Measurements from ENCODE around the gene YPEL4. TPM values are rescaled to one million over a fixed set of nuclear protein-coding genes. Genes with fewer than 3 reads are reported as not detected.

YPEL4 gene
- total RNA-seq, 1 donor: 1.4 TPM

- TF ChIP-seq CTCF (IDR thresholded peaks at IDR 0.05; ENCODE audit: insufficient read depth, low read length): no peak
- no peak for DNase-seq (ENCODE audit: low read depth)
- no peak overlapping the region for H3K4me3 ChIP-seq (ENCODE audit: low read depth, low read length)
Measured at GRCh38 chr11:57604296-57605027, 45.2 kb downstream of the YPEL4 start.

GRCh38 chr11:57601297-57601696 lies 48.4 kb downstream of the YPEL4 start:
- no peak for DNase-seq (ENCODE audit: low read depth)
- TF ChIP-seq CTCF (IDR thresholded peaks at IDR 0.05; ENCODE audit: insufficient read depth, low read length): no peak
- no peak overlapping the region for H3K4me3 ChIP-seq (ENCODE audit: low read depth, low read length)

- peak; percentile 3 for DNase-seq (ENCODE audit: low read depth)
- H3K4me3 ChIP-seq (ENCODE audit: low read depth, low read length): peak overlapping the region; percentile 66
- no peak for TF ChIP-seq CTCF (IDR thresholded peaks at IDR 0.05; ENCODE audit: insufficient read depth, low read length)
Measured at GRCh38 chr11:57599381-57599780, 50.3 kb downstream of the YPEL4 start.

GRCh38 chr11:57598831-57599155 lies 50.9 kb downstream of the YPEL4 start:
- peak overlapping the region; percentile 66 for H3K4me3 ChIP-seq (ENCODE audit: low read depth, low read length)
- DNase-seq (ENCODE audit: low read depth): peak; percentile 56
- TF ChIP-seq CTCF (IDR thresholded peaks at IDR 0.05; ENCODE audit: insufficient read depth, low read length): no peak

- DNase-seq (ENCODE audit: low read depth): peak; percentile 63
- no peak for TF ChIP-seq CTCF (IDR thresholded peaks at IDR 0.05; ENCODE audit: insufficient read depth, low read length)
- H3K4me3 ChIP-seq (ENCODE audit: low read depth, low read length): peak overlapping the region; percentile 66
Measured at GRCh38 chr11:57597916-57598830, 51.5 kb downstream of the YPEL4 start.

- peak; percentile 32 for DNase-seq (ENCODE audit: low read depth)
- TF ChIP-seq CTCF (IDR thresholded peaks at IDR 0.05; ENCODE audit: insufficient read depth, low read length): no peak
- peak within 1 kb of the TSS; percentile 66 for H3K4me3 ChIP-seq (ENCODE audit: low read depth, low read length)
Measured at GRCh38 chr11:57597461-57597915, 52.2 kb downstream of the YPEL4 start, which contains the start of gene SERPING1. Gene SERPING1, plus strand, starts transcription at chr11:57597685. Its CDS starts 586 bp downstream, at chr11:57598271.
